Upper lobe of left lung (tissue), 6 donors: ENCODE measurements around the gene ZNF423. TPM values are rescaled to one million over a fixed set of nuclear protein-coding genes. Genes with fewer than 3 reads are reported as not detected.

ENCODE experiments used
- ATAC-seq, 2 donors: fragments of 200-7000 bp; cut with Tn5 transposase; one replicate each; pipeline ENCODE4 v1.9.1; 2022; ENCODE audit warnings: mild to moderate bottlenecking in 2 of 2, moderate library complexity in 2 of 2; ENCODE audit not compliant: low FRiP score in 2 of 2
- DNase-seq, 2 donors: peaks; one replicate each; pipeline ENCODE4 v3.0.0-alpha.2; 2019 to 2020
- H3K27ac ChIP-seq, 4 donors: fragments of 200-600 bp; sonication (generic); one replicate each; pipeline ENCODE4 v1.5.1; 2016 to 2019
- H3K27me3 ChIP-seq, 4 donors: fragments of 200-600 bp; sonication (generic); one replicate each; pipeline ENCODE4 v1.5.1; 2017 to 2019
- H3K36me3 ChIP-seq, 4 donors: fragments of 200-600 bp; sonication (generic); one replicate each; pipeline ENCODE4 v1.5.1; 2016 to 2019
- H3K4me1 ChIP-seq, 4 donors: fragments of 200-600 bp; sonication (generic); one replicate each; pipeline ENCODE4 v1.5.1; 2018 to 2019
- H3K4me3 ChIP-seq, 4 donors: fragments of 200-600 bp; sonication (generic); one replicate each; pipeline ENCODE4 v1.5.1; 2017 to 2019; ENCODE audit warnings: mild to moderate bottlenecking in 2 of 4, moderate library complexity in 1 of 4
- H3K9me3 ChIP-seq, 4 donors: fragments of 200-600 bp; sonication (generic); one replicate each; pipeline ENCODE4 v1.5.1; 2018 to 2019
- CTCF ChIP-seq, 6 experiments: fragments of 450-650 bp in 4 of 6; fragments of 200-600 bp in 2 of 6; sonication (generic) in 2 of 6; IDR thresholded peaks; one replicate each; pipeline ENCODE4 v1.5.1; 2016 to 2019; ENCODE audit warnings: antibody characterized with exemption in 6 of 6
- EP300 ChIP-seq, 4 donors: sonication (generic); formaldehyde crosslinking; IDR thresholded peaks; one replicate each; pipeline ENCODE4 v1.5.1; 2017; ENCODE audit warnings: antibody characterized with exemption in 4 of 4, control low read depth in 2 of 4
- POLR2A ChIP-seq, 4 donors: fragments of 450-650 bp; IDR thresholded peaks; one replicate each; pipeline ENCODE4 v1.5.1; 2016 to 2017; ENCODE audit warnings: antibody characterized with exemption in 4 of 4, mild to moderate bottlenecking in 2 of 4
- POLR2AphosphoS5 ChIP-seq, 2 donors: sonication (generic); formaldehyde crosslinking; IDR thresholded peaks; one replicate each; pipeline ENCODE4 v1.5.1; 2017; ENCODE audit warnings: antibody characterized with exemption in 2 of 2
- WGBS, 2 donors: methylation state at CpG; one replicate each; pipeline ENCODE4 v1.1.5; 2017 to 2018; 5-methylcytosine and 5-hydroxymethylcytosine counted together
- total RNA-seq, 6 donors: library from RNA; depleted of rRNA in 4 of 6; stranded (reverse); fragments of >200 nt in 4 of 6; gene quantifications; one replicate each; pipeline versions ENCODE4 v1.1.0 to v1.2.1, GENCODE V29; 2016 to 2021
- donor health status: DM: no; HTN: no; CAD: no; lungs with moderate emphysema.
- donor health status: DM: no; HTN: yes; CAD: no; lungs with severe emphysema.

ZNF423 gene
- total RNA-seq, 6 donors from 2014 or later, result 4.1 to 11.4 (median 6.7) TPM

- Histone ChIP-seq H3K36me3 (no peaks in the 10 kb centered on the region), H3K4me3 (no peak overlapping the region), H3K27me3 (no peaks in the 10 kb centered on the region), H3K27ac (no peak overlapping the region), H3K9me3 (no peaks in the 10 kb centered on the region), H3K4me1 (peaks cover 7 to 18% (median 9%) of the 10 kb centered on the region in 4 donors)
- 85 to 92% methylated on average over 9 of the region's 9 CpGs for WGBS, 2 donors
- TF ChIP-seq POLR2AphosphoS5 (IDR thresholded peaks at IDR 0.05) (no peak), POLR2A (IDR thresholded peaks at IDR 0.05) (no peak)
- no peak for ATAC-seq
- no peak for DNase-seq
These were observed 412.3 kb downstream of the ZNF423 start for GRCh38 chr16:49443576-49443975.

GRCh38 chr16:49442805-49443204 is 413.1 kb downstream of the ZNF423 start:
- H3K4me1 ChIP-seq, result peaks cover 7 to 18% (median 9%) of the 10 kb centered on the region in 4 donors
- 32 to 36% methylated on average over 5 of the region's 5 CpGs for WGBS, 2 donors
- H3K27me3 ChIP-seq, result no peaks in the 10 kb centered on the region
- no peaks in the 10 kb centered on the region for H3K9me3 ChIP-seq
- DNase-seq, result no peak
- ATAC-seq, result no peak
- no peaks in the 10 kb centered on the region for H3K36me3 ChIP-seq
- TF ChIP-seq EP300 (IDR thresholded peaks at IDR 0.05) (no peak), POLR2A (IDR thresholded peaks at IDR 0.05) (no peak), CTCF (IDR thresholded peaks at IDR 0.05) (no peak)
- peak overlapping the region in 1 of 4 donors; percentile 7 for H3K27ac ChIP-seq
- no peak overlapping the region for H3K4me3 ChIP-seq

- Histone ChIP-seq H3K4me1 (peaks cover 7 to 18% (median 9%) of the 10 kb centered on the region in 4 donors), H3K27me3 (no peaks in the 10 kb centered on the region), H3K4me3 (peak overlapping the region in 1 of 4 donors; percentile 5), H3K9me3 (no peaks in the 10 kb centered on the region), H3K36me3 (no peaks in the 10 kb centered on the region), H3K27ac (peak overlapping the region; percentile 36 to 68 (median 52))
- 1 to 33% methylated on average over 8 to 18 of the region's 18 CpGs for WGBS, 2 donors
- DNase-seq (peak; percentile 35 to 71), ATAC-seq (peak; percentile 33 to 46)
- no peak for TF ChIP-seq EP300 (IDR thresholded peaks at IDR 0.05)
- TF ChIP-seq CTCF (IDR thresholded peaks at IDR 0.05), result peak in 3 of 6 experiments; percentile 12 to 32 (median 19)
- TF ChIP-seq POLR2AphosphoS5 (IDR thresholded peaks at IDR 0.05), result no peak
These were observed 414.5 kb downstream of the ZNF423 start for GRCh38 chr16:49441366-49441780.

GRCh38 chr16:49440156-49441065 is 415.5 kb downstream of the ZNF423 start:
- peak overlapping the region in 2 of 4 donors; percentile 45 to 58 for H3K27ac ChIP-seq
- no peak for DNase-seq

More at GRCh38 chr16:49440156-49441065, 415.5 kb downstream of the ZNF423 start:
- no peak for ATAC-seq
- Histone ChIP-seq H3K4me3 (no peak overlapping the region), H3K4me1 (peaks cover 7 to 18% (median 9%) of the 10 kb centered on the region in 4 donors), H3K27me3 (no peaks in the 10 kb centered on the region), H3K36me3 (no peaks in the 10 kb centered on the region), H3K9me3 (no peaks in the 10 kb centered on the region)
- no peak for TF ChIP-seq EP300 (IDR thresholded peaks at IDR 0.05)
- TF ChIP-seq CTCF (IDR thresholded peaks at IDR 0.05), result peak in 1 of 6 experiments; percentile 12
- TF ChIP-seq POLR2A (IDR thresholded peaks at IDR 0.05), result no peak
- TF ChIP-seq POLR2AphosphoS5 (IDR thresholded peaks at IDR 0.05), result no peak
- WGBS, 2 donors, result 49 to 61% methylated on average over 19 to 20 of the region's 20 CpGs
